H1 (cell line): Measurements from ENCODE around the gene TSPAN3. TPM values are rescaled to one million over a fixed set of nuclear protein-coding genes. Genes with fewer than 3 reads are reported as not detected.

Experiments used
- BRCA1 ChIP-seq: IDR thresholded peaks from 2 replicates; pipeline ENCODE4 v1.6.1; 2012; ENCODE audit warnings: low read depth, low read length, improper control_type of control experiment
- CEBPB ChIP-seq: IDR thresholded peaks from 2 replicates; pipeline ENCODE4 v1.6.1; 2012; ENCODE audit warnings: low read depth, low read length
- CHD1 ChIP-seq: IDR thresholded peaks from 2 replicates; pipeline ENCODE4 v1.6.1; 2012; ENCODE audit warnings: low read depth, low read length, improper control_type of control experiment
- CTBP2 ChIP-seq: IDR thresholded peaks from 2 replicates; pipeline ENCODE4 v1.7.0; 2011; ENCODE audit warnings: borderline replicate concordance, mild to moderate bottlenecking, moderate library complexity, mixed read lengths, low read length; ENCODE audit not compliant: insufficient read depth, insufficient read length
- EP300 ChIP-seq, 2 experiments: IDR thresholded peaks; 1 replicate in 1 of 2; 2 replicates in 1 of 2; pipeline ENCODE4 v1.6.1; 2011 to 2012; ENCODE audit warnings: low read depth in 2 of 2, low read length in 2 of 2, mild to moderate bottlenecking in 2 of 2, borderline replicate concordance in 1 of 2, inconsistent platforms in 1 of 2, moderate library complexity in 1 of 2
- GABPA ChIP-seq: IDR thresholded peaks from 2 replicates; pipeline ENCODE4 v1.6.1; 2011; ENCODE audit warnings: mild to moderate bottlenecking, low read length, moderate library complexity, borderline replicate concordance; ENCODE audit not compliant: insufficient read depth
- HDAC6 ChIP-seq: IDR thresholded peaks from one replicate; pipeline ENCODE4 v1.7.1; 2012; ENCODE audit warnings: low read depth, mild to moderate bottlenecking, inconsistent platforms, low read length, moderate library complexity
- JUN ChIP-seq: IDR thresholded peaks from 2 replicates; pipeline ENCODE4 v1.6.1; 2011; ENCODE audit warnings: low read depth, mild to moderate bottlenecking, improper control_type of control experiment, low read length
- NANOG ChIP-seq: IDR thresholded peaks from 2 replicates; pipeline ENCODE4 v1.6.1; 2011; ENCODE audit warnings: low read length, low read depth, mild to moderate bottlenecking, inconsistent platforms; ENCODE audit not compliant: insufficient read depth, poor library complexity, severe bottlenecking
- NRF1 ChIP-seq: IDR thresholded peaks from 2 replicates; pipeline ENCODE4 v1.6.1; 2011; ENCODE audit warnings: mild to moderate bottlenecking, low read depth, low read length, improper control_type of control experiment
- PHF8 ChIP-seq: fragments of 200-600 bp; sonication (generic); conservative IDR thresholded peaks from 2 replicates; pipeline ENCODE4 v1.7.1; 2012; ENCODE audit warnings: low read depth, mild to moderate bottlenecking, inconsistent platforms, low read length, moderate library complexity
- RAD21 ChIP-seq, 2 experiments: IDR thresholded peaks in 1 of 2; conservative IDR thresholded peaks in 1 of 2; 2 replicates each; pipeline ENCODE4 v1.6.1; 2011; ENCODE audit warnings: low read depth in 2 of 2, low read length in 2 of 2, improper control_type of control experiment in 1 of 2, inconsistent platforms in 1 of 2, mild to moderate bottlenecking in 1 of 2, moderate library complexity in 1 of 2
- RXRA ChIP-seq: IDR thresholded peaks from 2 replicates; pipeline ENCODE4 v1.6.1; 2011; ENCODE audit warnings: low read depth, mild to moderate bottlenecking, low read length, moderate library complexity; ENCODE audit not compliant: insufficient read depth
- SAP30 ChIP-seq: fragments of 300-600 bp; sonication (generic); IDR thresholded peaks from 2 replicates; pipeline ENCODE4 v1.7.1; 2012; ENCODE audit warnings: low read length, moderate library complexity, mild to moderate bottlenecking, inconsistent platforms; ENCODE audit not compliant: insufficient read depth, insufficient replicate concordance
- SIN3A ChIP-seq, 2 experiments: IDR thresholded peaks in 1 of 2; conservative IDR thresholded peaks in 1 of 2; 2 replicates each; pipeline ENCODE4 v1.6.1; 2011 to 2012; ENCODE audit warnings: low read length in 2 of 2, improper control_type of control experiment in 1 of 2, low read depth in 1 of 2, mild to moderate bottlenecking in 1 of 2
- SIX5 ChIP-seq: IDR thresholded peaks from 2 replicates; pipeline ENCODE4 v1.6.1; 2011; ENCODE audit warnings: mild to moderate bottlenecking, low read depth, low read length
- SUZ12 ChIP-seq: fragments of 200-600 bp; sonication (generic); IDR thresholded peaks from 2 replicates; pipeline ENCODE4 v1.6.1; 2012; ENCODE audit warnings: mild to moderate bottlenecking, inconsistent platforms, low read length, moderate library complexity, mixed read lengths
- TAF1 ChIP-seq: IDR thresholded peaks from 2 replicates; pipeline ENCODE4 v1.6.1; 2011; ENCODE audit warnings: mild to moderate bottlenecking, low read depth, low read length
- TEAD4 ChIP-seq: IDR thresholded peaks from 2 replicates; pipeline ENCODE4 v1.6.1; 2012; ENCODE audit warnings: low read depth, low read length, inconsistent platforms, mixed read lengths
- USF2 ChIP-seq: IDR thresholded peaks from 2 replicates; pipeline ENCODE4 v1.6.1; 2011; ENCODE audit warnings: low read length, improper control_type of control experiment
- YY1 ChIP-seq: IDR thresholded peaks from 2 replicates; pipeline ENCODE4 v1.6.1; 2011; ENCODE audit warnings: low read depth, mild to moderate bottlenecking, low read length
- ZNF274 ChIP-seq: IDR thresholded peaks from 2 replicates; pipeline ENCODE4 v1.7.0; 2012; ENCODE audit warnings: low read length, borderline replicate concordance; ENCODE audit errors: extremely low read depth
- polyA plus RNA-seq, 7 experiments: library from polyadenylated mRNA; depleted of rRNA in 3 of 7; stranded (reverse) in 5 of 7; unstranded in 2 of 7; fragments of >200 nt in 5 of 7; fragments of 200-250 nt in 2 of 7; gene quantifications; 1 replicate in 5 of 7; 2 replicates in 1 of 7; 4 replicates in 1 of 7; pipeline versions ENCODE4 v1.2.1 to v1.2.3, GENCODE V29; 2011 to 2013; ENCODE audit warnings: missing spikeins in 2 of 7, mixed read lengths in 2 of 7
- total RNA-seq: library from RNA; stranded (reverse); fragmentation: NEBNext Ultra II Directional; extraction: Animal tissue kit (Norgen Biotek cat#: 25700); gene quantifications from 2 replicates; pipeline ENCODE4 v1.2.1, GENCODE V29; 2021

TSPAN3 gene
- total and polyA plus RNA-seq, 2 of the 8 experiments (the other 6 are each of a cell fraction or from before 2014, with no cell fraction given): 107 to 238 TPM

GRCh38 chr15:77070495-77071304 lies at the start of gene TSPAN3 (continued):
- no peak for TF ChIP-seq JUN
- no peak for TF ChIP-seq CTBP2
- TF ChIP-seq NANOG: no peak
- TF ChIP-seq SUZ12: no peak
- no peak for TF ChIP-seq TEAD4
- 0 out of 2 replicates have a peak, but pooled peaks have one; percentile 24 for TF ChIP-seq USF2
- no peak for TF ChIP-seq CHD1
- TF ChIP-seq SAP30: no peak
- TF ChIP-seq ZNF274: no peak
- TF ChIP-seq EP300 (IDR thresholded peaks at IDR 0.05; ENCODE audit: borderline replicate concordance in 1 of 2, low read depth in 2 of 2, low read length in 2 of 2): no peak
- no peak for TF ChIP-seq CEBPB
- peak; percentile 91 for TF ChIP-seq TAF1
- no peak for TF ChIP-seq RXRA
- no peak for TF ChIP-seq HDAC6
- TF ChIP-seq PHF8: peak; percentile 90
- TF ChIP-seq BRCA1: no peak
- TF ChIP-seq RAD21 (IDR thresholded peaks at IDR 0.05 in 1 of 2, conservative IDR thresholded peaks at IDR 0.05 in 1 of 2; ENCODE audit: low read depth in 2 of 2, low read length in 2 of 2): no peak
- TF ChIP-seq YY1: peak; percentile 92
- peak in 1 of 2 experiments; percentile 48; a peak in 1 of 4 replicates for TF ChIP-seq SIN3A (conservative IDR thresholded peaks at IDR 0.05 in 1 of 2, IDR thresholded peaks at IDR 0.05 in 1 of 2; ENCODE audit: low read depth in 1 of 2, low read length in 2 of 2)
- peak; percentile 56 for TF ChIP-seq NRF1
- TF ChIP-seq GABPA: no peak; the same call in 1 of the 2 replicates
- TF ChIP-seq SIX5: no peak
